Measurements from ENCODE around the gene KRT86. TPM values are rescaled to one million over a fixed set of nuclear protein-coding genes. Genes with fewer than 3 reads are reported as not detected.

KRT86 gene
- total RNA-seq, 1 donor: under 0.01 TPM

DNA sequence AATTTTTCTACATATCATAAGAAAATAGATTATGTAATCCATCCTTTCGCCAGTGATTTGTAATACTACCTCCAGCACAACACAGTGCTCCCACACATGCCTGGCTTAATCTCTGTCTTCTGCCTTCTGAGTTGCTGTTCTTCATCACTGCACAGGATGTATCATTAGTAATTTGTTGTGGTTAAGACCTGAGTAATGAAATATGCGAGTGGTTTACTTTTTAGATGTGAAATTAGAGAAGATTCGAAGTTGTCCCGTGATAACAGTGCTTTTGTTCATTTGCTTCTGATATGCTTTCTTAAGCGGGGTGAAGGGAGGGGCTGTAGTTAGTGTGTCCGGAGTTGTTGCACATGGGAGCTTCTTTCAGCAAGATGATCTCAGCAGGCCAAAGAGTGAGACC, 74.8 kb downstream of the KRT86 start:
- no peak overlapping the region for H3K4me3 ChIP-seq (ENCODE audit: low read depth, low read length)
- DNase-seq (ENCODE audit: low read depth): peak; percentile 53
- TF ChIP-seq, protein P1, sequence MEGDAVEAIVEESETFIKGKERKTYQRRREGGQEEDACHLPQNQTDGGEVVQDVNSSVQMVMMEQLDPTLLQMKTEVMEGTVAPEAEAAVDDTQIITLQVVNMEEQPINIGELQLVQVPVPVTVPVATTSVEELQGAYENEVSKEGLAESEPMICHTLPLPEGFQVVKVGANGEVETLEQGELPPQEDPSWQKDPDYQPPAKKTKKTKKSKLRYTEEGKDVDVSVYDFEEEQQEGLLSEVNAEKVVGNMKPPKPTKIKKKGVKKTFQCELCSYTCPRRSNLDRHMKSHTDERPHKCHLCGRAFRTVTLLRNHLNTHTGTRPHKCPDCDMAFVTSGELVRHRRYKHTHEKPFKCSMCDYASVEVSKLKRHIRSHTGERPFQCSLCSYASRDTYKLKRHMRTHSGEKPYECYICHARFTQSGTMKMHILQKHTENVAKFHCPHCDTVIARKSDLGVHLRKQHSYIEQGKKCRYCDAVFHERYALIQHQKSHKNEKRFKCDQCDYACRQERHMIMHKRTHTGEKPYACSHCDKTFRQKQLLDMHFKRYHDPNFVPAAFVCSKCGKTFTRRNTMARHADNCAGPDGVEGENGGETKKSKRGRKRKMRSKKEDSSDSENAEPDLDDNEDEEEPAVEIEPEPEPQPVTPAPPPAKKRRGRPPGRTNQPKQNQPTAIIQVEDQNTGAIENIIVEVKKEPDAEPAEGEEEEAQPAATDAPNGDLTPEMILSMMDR (IDR thresholded peaks at IDR 0.05; ENCODE audit: insufficient read depth, low read depth, low read length): no peak

DNA sequence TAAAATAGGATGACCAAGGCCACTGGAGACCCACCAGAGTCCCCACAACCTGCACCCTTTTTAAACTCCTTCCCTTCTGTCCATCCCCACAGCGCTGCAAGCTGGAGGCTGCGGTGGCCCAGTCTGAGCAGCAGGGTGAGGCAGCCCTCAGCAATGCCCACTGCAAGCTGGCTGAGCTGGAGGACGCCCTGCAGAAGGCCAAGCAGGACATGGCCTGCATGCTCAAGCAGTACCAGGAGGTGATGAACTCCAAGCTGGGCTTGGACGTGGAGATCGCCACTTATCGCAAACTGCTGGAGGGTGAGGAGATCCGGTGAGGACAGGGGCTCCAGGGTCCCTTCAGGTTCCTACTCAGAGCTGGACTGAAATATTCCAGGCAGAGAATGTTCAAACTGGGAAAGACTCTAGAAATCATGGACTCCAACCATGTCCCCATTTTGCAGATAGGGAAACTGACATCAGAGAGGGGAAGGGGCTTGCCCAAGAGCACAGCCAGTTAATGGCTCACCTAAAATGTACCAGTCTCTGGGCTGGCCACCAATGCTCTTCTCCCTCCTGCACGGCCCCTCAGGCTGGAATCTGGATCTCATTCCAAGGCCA, 75.7 kb downstream of the KRT86 start:
- TF ChIP-seq, protein P1 (IDR thresholded peaks at IDR 0.05; ENCODE audit: insufficient read depth, low read depth, low read length): no peak
- H3K4me3 ChIP-seq (ENCODE audit: low read depth, low read length): no peak overlapping the region
- DNase-seq (ENCODE audit: low read depth): no peak

DNA sequence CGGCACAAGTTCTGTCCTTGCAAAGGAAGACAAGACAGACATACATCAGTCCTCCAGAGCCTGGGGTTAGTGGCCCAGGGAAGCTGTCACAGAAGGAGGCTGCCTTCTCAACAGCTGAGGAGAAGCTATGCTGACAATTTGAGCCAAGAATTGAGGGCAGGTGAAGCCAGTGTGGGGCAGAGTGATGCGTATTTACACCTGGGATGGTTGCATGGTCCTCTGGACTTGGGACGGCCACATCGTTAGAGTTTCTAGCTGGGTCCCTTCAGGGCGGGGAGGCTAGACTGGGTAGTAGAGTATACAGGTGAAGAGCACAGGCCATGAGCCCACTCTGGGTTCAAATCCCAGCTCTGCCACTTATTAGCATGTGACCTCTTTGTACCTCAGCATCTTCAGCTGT, 76.3 kb downstream of the KRT86 start:
- TF ChIP-seq, protein P1 (IDR thresholded peaks at IDR 0.05; ENCODE audit: insufficient read depth, low read depth, low read length): no peak
- DNase-seq (ENCODE audit: low read depth): no peak
- H3K4me3 ChIP-seq (ENCODE audit: low read depth, low read length): no peak overlapping the region

DNA sequence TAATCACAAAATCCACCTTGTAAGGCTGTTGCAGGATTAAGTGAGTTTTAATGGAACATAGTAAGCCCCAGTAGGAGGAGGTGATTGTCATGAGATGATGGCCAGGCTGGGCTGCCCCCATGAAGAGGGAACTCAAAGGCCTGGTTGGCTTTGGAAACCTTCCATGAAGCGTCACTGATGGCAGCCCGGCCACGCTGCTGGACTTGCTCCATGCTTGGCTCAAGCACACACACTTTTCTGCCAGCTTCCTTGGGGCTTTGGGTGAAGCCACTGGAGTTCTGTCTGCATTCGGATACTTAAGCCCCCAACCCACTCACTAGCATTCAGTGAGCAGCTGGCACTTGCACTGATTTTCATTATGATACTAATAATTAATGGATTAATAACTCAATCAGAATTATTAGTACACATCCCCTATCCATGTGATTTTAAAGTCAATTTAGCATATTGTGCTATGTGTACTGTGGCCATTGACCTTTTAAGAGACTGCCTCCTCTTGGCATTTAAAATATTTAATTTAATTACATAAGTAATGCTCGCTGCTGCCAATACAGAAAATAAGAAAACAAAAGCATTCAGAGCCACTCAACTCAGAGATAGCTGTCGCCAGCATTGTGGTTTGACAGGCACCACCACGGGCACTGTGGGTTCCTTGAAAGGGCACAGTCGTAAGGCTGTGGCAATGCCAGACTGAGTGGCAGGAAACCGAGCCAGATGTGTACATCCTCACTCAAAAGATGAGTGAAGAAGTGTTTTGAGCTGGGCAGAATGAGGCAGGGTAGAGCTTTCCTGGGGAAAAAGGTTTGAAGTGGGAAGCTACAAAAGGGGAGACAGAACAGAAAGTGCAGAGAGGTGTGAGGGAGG, 77.0 kb downstream of the KRT86 start:
- TF ChIP-seq, protein P1 (IDR thresholded peaks at IDR 0.05; ENCODE audit: insufficient read depth, low read depth, low read length): no peak
- no peak for DNase-seq (ENCODE audit: low read depth)
- H3K4me3 ChIP-seq (ENCODE audit: low read depth, low read length): no peak overlapping the region

DNA sequence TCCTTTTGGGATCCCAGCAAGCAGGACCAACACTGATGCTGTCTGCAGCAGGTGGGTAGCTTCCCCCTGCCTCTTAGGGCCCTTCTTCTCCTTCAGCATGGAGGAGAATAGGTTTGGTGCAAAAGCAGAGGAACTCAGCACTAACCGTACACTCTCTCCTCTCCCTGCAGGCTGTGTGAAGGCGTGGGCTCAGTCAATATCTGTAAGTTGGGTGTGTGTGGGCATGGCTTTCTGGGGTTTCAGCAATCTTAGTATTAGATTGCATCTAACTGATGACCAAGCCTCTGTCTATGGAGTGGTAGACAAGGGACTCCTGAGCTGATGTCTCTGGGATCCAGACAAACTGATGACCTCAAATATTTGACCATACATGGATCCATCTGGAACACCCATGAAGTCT, 78.5 kb downstream of the KRT86 start:
- DNase-seq (ENCODE audit: low read depth): no peak
- no peak overlapping the region for H3K4me3 ChIP-seq (ENCODE audit: low read depth, low read length)
- TF ChIP-seq, protein P1 (IDR thresholded peaks at IDR 0.05; ENCODE audit: insufficient read depth, low read depth, low read length): no peak

DNA sequence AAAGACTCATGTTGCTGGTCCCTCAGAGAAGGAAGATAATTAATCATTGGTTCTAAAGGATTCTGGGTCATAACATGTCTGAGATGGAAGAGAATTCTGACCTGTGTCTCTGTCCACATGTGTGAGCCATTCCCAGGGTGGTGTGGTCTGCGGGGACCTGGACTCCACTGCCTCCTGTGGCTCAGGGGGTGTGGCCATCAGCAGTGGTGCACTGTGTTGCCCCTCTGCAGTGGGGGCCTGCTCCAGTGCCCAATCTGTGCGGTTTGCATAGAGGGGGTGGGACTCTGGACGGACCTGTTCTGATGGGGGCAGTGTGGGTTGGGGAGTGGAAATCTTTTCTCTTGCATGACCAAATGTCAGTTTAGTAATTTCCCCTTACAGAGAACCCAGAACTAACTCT, 79.3 kb downstream of the KRT86 start:
- TF ChIP-seq, protein P1 (IDR thresholded peaks at IDR 0.05; ENCODE audit: insufficient read depth, low read depth, low read length): no peak
- no peak overlapping the region for H3K4me3 ChIP-seq (ENCODE audit: low read depth, low read length)
- no peak for DNase-seq (ENCODE audit: low read depth)
